GM12878 (cell line): ENCODE measurements around the gene C1orf21.

Experiments used
- POLR2A ChIP-seq: IDR thresholded peaks from 2 replicates; pipeline ENCODE4 v1.6.1; 2011; ENCODE audit warnings: low read depth, mild to moderate bottlenecking, low read length
- SMAD1 ChIP-seq: fragments of 450-650 bp; IDR thresholded peaks from 2 replicates; pipeline ENCODE4 v1.6.1; 2018; ENCODE audit warnings: mild to moderate bottlenecking, low read depth; ENCODE audit not compliant: partially characterized antibody
- SUZ12 ChIP-seq: fragments of 200-600 bp; sonication (generic); IDR thresholded peaks from one replicate; pipeline ENCODE4 v1.6.1; 2018; ENCODE audit warnings: antibody characterized with exemption, mild to moderate bottlenecking; ENCODE audit not compliant: unreplicated experiment
- YY1 ChIP-seq: IDR thresholded peaks from 2 replicates; pipeline ENCODE4 v1.6.1; 2011; ENCODE audit warnings: low read depth, mild to moderate bottlenecking, low read length
- ZBED1 ChIP-seq: IDR thresholded peaks from 2 replicates; pipeline ENCODE4 v1.6.1; 2016; ENCODE audit warnings: borderline replicate concordance
- TF ChIP-seq, protein P1 (sequence below): IDR thresholded peaks from 2 replicates; pipeline ENCODE4 v1.6.1; 2012; ENCODE audit warnings: low read depth, low read length, improper control_type of control experiment
- TF ChIP-seq, protein P2 (sequence below), 3 experiments: IDR thresholded peaks in 2 of 3; conservative IDR thresholded peaks in 1 of 3; 2 replicates each; pipeline ENCODE4 v1.5.1; 2011; ENCODE audit warnings: low read depth in 3 of 3, low read length in 3 of 3, mild to moderate bottlenecking in 3 of 3, control low read depth in 2 of 3, moderate library complexity in 2 of 3, inconsistent platforms in 1 of 3, mixed read lengths in 1 of 3; ENCODE audit not compliant: control insufficient read depth in 2 of 3, insufficient read depth in 1 of 3; ENCODE audit errors: extremely low read depth in 1 of 3
- TF ChIP-seq, protein P3 (sequence below): IDR thresholded peaks from 2 replicates; pipeline ENCODE4 v1.6.1; 2011; ENCODE audit warnings: low read depth, low read length, improper control_type of control experiment, borderline replicate concordance
- TF ChIP-seq, protein P4 (sequence below): fragments of 450-650 bp; IDR thresholded peaks from 2 replicates; pipeline ENCODE4 v1.6.1; 2017; ENCODE audit warnings: mild to moderate bottlenecking, moderate library complexity

DNA sequence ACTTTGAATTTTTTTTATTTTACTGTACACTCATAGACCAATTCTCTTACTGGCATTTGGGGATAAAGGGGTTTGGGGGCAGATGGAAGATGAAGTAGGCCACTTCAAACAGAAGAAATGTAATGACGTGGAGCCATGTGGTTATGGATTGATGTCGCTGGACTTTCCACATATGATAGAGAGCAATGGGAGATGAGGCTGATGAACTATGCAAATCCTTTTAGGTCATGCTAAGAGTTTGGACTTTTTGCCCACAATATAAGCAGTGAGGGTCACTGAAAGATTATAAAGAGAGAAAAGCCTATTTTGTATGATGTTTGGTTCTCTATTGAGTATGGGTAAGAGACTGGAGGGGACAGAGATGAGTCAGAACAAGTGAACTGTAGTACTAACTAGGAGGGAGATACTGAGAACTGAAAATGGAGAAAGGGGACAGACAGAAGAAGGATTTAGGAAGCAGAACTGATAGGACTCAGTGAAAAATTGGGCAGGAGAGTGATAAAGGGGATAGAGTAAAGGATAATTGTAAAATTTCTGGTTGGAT, 9.2 kb downstream of the C1orf21 start:
- TF ChIP-seq SMAD1: no peak
- TF ChIP-seq, protein P1, sequence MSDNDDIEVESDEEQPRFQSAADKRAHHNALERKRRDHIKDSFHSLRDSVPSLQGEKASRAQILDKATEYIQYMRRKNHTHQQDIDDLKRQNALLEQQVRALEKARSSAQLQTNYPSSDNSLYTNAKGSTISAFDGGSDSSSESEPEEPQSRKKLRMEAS: no peak
- TF ChIP-seq, protein P2, sequence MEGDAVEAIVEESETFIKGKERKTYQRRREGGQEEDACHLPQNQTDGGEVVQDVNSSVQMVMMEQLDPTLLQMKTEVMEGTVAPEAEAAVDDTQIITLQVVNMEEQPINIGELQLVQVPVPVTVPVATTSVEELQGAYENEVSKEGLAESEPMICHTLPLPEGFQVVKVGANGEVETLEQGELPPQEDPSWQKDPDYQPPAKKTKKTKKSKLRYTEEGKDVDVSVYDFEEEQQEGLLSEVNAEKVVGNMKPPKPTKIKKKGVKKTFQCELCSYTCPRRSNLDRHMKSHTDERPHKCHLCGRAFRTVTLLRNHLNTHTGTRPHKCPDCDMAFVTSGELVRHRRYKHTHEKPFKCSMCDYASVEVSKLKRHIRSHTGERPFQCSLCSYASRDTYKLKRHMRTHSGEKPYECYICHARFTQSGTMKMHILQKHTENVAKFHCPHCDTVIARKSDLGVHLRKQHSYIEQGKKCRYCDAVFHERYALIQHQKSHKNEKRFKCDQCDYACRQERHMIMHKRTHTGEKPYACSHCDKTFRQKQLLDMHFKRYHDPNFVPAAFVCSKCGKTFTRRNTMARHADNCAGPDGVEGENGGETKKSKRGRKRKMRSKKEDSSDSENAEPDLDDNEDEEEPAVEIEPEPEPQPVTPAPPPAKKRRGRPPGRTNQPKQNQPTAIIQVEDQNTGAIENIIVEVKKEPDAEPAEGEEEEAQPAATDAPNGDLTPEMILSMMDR (IDR thresholded peaks at IDR 0.05 in 2 of 3, conservative IDR thresholded peaks at IDR 0.05 in 1 of 3; ENCODE audit: control insufficient read depth in 2 of 3, extremely low read depth in 1 of 3, insufficient read depth in 1 of 3, low read depth in 3 of 3, low read length in 3 of 3): no peak
- TF ChIP-seq YY1: no peak
- no peak for TF ChIP-seq SUZ12
- no peak for TF ChIP-seq ZBED1
- no peak for TF ChIP-seq POLR2A
- TF ChIP-seq, protein P3, sequence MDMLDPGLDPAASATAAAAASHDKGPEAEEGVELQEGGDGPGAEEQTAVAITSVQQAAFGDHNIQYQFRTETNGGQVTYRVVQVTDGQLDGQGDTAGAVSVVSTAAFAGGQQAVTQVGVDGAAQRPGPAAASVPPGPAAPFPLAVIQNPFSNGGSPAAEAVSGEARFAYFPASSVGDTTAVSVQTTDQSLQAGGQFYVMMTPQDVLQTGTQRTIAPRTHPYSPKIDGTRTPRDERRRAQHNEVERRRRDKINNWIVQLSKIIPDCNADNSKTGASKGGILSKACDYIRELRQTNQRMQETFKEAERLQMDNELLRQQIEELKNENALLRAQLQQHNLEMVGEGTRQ: no peak
- TF ChIP-seq, protein P4, sequence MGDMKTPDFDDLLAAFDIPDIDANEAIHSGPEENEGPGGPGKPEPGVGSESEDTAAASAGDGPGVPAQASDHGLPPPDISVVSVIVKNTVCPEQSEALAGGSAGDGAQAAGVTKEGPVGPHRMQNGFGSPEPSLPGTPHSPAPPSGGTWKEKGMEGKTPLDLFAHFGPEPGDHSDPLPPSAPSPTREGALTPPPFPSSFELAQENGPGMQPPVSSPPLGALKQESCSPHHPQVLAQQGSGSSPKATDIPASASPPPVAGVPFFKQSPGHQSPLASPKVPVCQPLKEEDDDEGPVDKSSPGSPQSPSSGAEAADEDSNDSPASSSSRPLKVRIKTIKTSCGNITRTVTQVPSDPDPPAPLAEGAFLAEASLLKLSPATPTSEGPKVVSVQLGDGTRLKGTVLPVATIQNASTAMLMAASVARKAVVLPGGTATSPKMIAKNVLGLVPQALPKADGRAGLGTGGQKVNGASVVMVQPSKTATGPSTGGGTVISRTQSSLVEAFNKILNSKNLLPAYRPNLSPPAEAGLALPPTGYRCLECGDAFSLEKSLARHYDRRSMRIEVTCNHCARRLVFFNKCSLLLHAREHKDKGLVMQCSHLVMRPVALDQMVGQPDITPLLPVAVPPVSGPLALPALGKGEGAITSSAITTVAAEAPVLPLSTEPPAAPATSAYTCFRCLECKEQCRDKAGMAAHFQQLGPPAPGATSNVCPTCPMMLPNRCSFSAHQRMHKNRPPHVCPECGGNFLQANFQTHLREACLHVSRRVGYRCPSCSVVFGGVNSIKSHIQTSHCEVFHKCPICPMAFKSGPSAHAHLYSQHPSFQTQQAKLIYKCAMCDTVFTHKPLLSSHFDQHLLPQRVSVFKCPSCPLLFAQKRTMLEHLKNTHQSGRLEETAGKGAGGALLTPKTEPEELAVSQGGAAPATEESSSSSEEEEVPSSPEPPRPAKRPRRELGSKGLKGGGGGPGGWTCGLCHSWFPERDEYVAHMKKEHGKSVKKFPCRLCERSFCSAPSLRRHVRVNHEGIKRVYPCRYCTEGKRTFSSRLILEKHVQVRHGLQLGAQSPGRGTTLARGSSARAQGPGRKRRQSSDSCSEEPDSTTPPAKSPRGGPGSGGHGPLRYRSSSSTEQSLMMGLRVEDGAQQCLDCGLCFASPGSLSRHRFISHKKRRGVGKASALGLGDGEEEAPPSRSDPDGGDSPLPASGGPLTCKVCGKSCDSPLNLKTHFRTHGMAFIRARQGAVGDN: no peak
